H9 (cell line): ENCODE measurements around the gene CD27. TPM values are rescaled to one million over a fixed set of nuclear protein-coding genes. Genes with fewer than 3 reads are reported as not detected.

Experiments used
- DNase-seq: peaks from one replicate; pipeline ENCODE4 v3.0.0-alpha.2; 2017
- H2AFZ ChIP-seq: one replicate; pipeline ENCODE4 v1.6.1; 2013; ENCODE audit warnings: mild to moderate bottlenecking, low read length, control low read depth, moderate library complexity
- H2AK5ac ChIP-seq: 2 replicates; pipeline ENCODE4 v1.6.1; 2013; ENCODE audit warnings: low read length, control low read depth, mixed read lengths; ENCODE audit not compliant: insufficient read length
- H2BK120ac ChIP-seq: one replicate; pipeline ENCODE4 v1.6.1; 2013; ENCODE audit warnings: low read depth, mild to moderate bottlenecking, low read length, control low read depth, inconsistent platforms; ENCODE audit not compliant: poor library complexity, severe bottlenecking
- H2BK12ac ChIP-seq: 2 replicates; pipeline ENCODE4 v1.6.1; 2013; ENCODE audit warnings: low read length, control low read depth, mixed read lengths, low read depth; ENCODE audit not compliant: insufficient read length
- H2BK15ac ChIP-seq: 2 replicates; pipeline ENCODE4 v1.6.1; 2013; ENCODE audit warnings: low read depth, low read length, control low read depth
- H2BK20ac ChIP-seq: one replicate; pipeline ENCODE4 v1.6.1; 2013; ENCODE audit warnings: low read depth, mild to moderate bottlenecking, low read length, control low read depth, inconsistent platforms; ENCODE audit not compliant: poor library complexity, severe bottlenecking
- H2BK5ac ChIP-seq: 2 replicates; pipeline ENCODE4 v1.6.1; 2013; ENCODE audit warnings: low read length, control low read depth, mixed read lengths; ENCODE audit not compliant: insufficient read length
- H3K14ac ChIP-seq: 2 replicates; pipeline ENCODE4 v1.6.1; 2013; ENCODE audit warnings: low read length, control low read depth; ENCODE audit not compliant: insufficient read depth
- H3K18ac ChIP-seq: 2 replicates; pipeline ENCODE4 v1.6.1; 2013; ENCODE audit warnings: low read depth, mild to moderate bottlenecking, mixed read lengths, low read length, control low read depth; ENCODE audit not compliant: insufficient read length
- H3K23ac ChIP-seq: 2 replicates; pipeline ENCODE4 v1.6.1; 2013; ENCODE audit warnings: low read length, control low read depth, mixed read lengths, low read depth; ENCODE audit not compliant: insufficient read length
- H3K23me2 ChIP-seq: 2 replicates; pipeline ENCODE4 v1.6.1; 2013; ENCODE audit warnings: low read depth, mild to moderate bottlenecking, mixed read lengths, low read length, control low read depth; ENCODE audit not compliant: insufficient read length, poor library complexity, severe bottlenecking
- H3K27ac ChIP-seq: 2 replicates; pipeline ENCODE4 v1.5.1; 2013; ENCODE audit warnings: low read length, control low read depth, mixed read lengths, low read depth; ENCODE audit not compliant: insufficient read length
- H3K27me3 ChIP-seq: 2 replicates; pipeline ENCODE4 v1.6.1; 2013; ENCODE audit warnings: low read length, control low read depth, inconsistent platforms; ENCODE audit not compliant: insufficient read depth
- H3K4ac ChIP-seq: 2 replicates; pipeline ENCODE4 v1.6.1; 2013; ENCODE audit warnings: low read depth, mild to moderate bottlenecking, control low read depth, inconsistent platforms, low read length, moderate library complexity
- H3K4me1 ChIP-seq: 2 replicates; pipeline ENCODE4 v1.6.1; 2013; ENCODE audit warnings: low read length, control low read depth, inconsistent platforms; ENCODE audit not compliant: insufficient read depth
- H3K4me2 ChIP-seq: 2 replicates; pipeline ENCODE4 v1.6.1; 2013; ENCODE audit warnings: low read length, control low read depth, mixed read lengths; ENCODE audit not compliant: insufficient read length, insufficient read depth
- H3K56ac ChIP-seq: 2 replicates; pipeline ENCODE4 v1.6.1; 2013; ENCODE audit warnings: low read depth, mild to moderate bottlenecking, mixed read lengths, low read length, control low read depth; ENCODE audit not compliant: insufficient read length
- H3K79me1 ChIP-seq: 2 replicates; pipeline ENCODE4 v1.6.1; 2013; ENCODE audit warnings: low read depth, mild to moderate bottlenecking, moderate library complexity, low read length, control low read depth, inconsistent platforms; ENCODE audit not compliant: insufficient read depth, poor library complexity, severe bottlenecking
- H3K79me2 ChIP-seq: 2 replicates; pipeline ENCODE4 v1.6.1; 2013; ENCODE audit warnings: low read length, control low read depth, inconsistent platforms; ENCODE audit not compliant: insufficient read depth
- H3K9ac ChIP-seq: 2 replicates; pipeline ENCODE4 v1.6.1; 2013; ENCODE audit warnings: low read length, control low read depth, mixed read lengths; ENCODE audit not compliant: insufficient read length; ENCODE audit errors: extremely low read depth
- H3K9me3 ChIP-seq: one replicate; pipeline ENCODE4 v1.6.1; 2013; ENCODE audit warnings: low read depth, low read length, inconsistent platforms; ENCODE audit not compliant: control insufficient read depth
- H3T11ph ChIP-seq: one replicate; pipeline ENCODE4 v1.6.1; 2013; ENCODE audit warnings: mild to moderate bottlenecking, low read length, control low read depth, inconsistent platforms
- H4K20me1 ChIP-seq: one replicate; pipeline ENCODE4 v1.6.1; 2013; ENCODE audit not compliant: control insufficient read depth, insufficient read length, insufficient read depth
- H4K5ac ChIP-seq: 2 replicates; pipeline ENCODE4 v1.6.1; 2013; ENCODE audit warnings: low read depth, mild to moderate bottlenecking, mixed read lengths, low read length, control low read depth; ENCODE audit not compliant: insufficient read length
- H4K8ac ChIP-seq: replicated peaks from 2 replicates; pipeline ENCODE4 v1.6.1; 2013; ENCODE audit warnings: low read length, control low read depth, mixed read lengths, low read depth; ENCODE audit not compliant: insufficient read length
- H4K91ac ChIP-seq: 2 replicates; pipeline ENCODE4 v1.6.1; 2013; ENCODE audit warnings: low read depth, mild to moderate bottlenecking, moderate library complexity, mixed read lengths, low read length, control low read depth; ENCODE audit not compliant: insufficient read length
- H3K27ac Mint-ChIP-seq, 3 experiments: 2 replicates in 2 of 3; 3 replicates in 1 of 3; pipeline ENCODE4 v1.8.0; 2020 to 2021; ENCODE audit warnings: mixed read lengths in 3 of 3, mild to moderate bottlenecking in 1 of 3, moderate library complexity in 1 of 3
- H3K27me3 Mint-ChIP-seq: 2 replicates; pipeline ENCODE4 v1.8.0; 2021; ENCODE audit warnings: low read depth, mild to moderate bottlenecking, moderate library complexity, mixed read lengths
- H3K36me3 Mint-ChIP-seq, 3 experiments: 2 replicates in 2 of 3; 3 replicates in 1 of 3; pipeline ENCODE4 v1.8.0; 2020 to 2021; ENCODE audit warnings: low read depth in 3 of 3, mixed read lengths in 3 of 3; ENCODE audit not compliant: insufficient read depth in 1 of 3
- H3K4me1 Mint-ChIP-seq, 2 experiments: 2 replicates each; pipeline ENCODE4 v1.8.0; 2020; ENCODE audit warnings: mixed read lengths in 2 of 2
- H3K4me3 Mint-ChIP-seq, 2 experiments: 2 replicates in 1 of 2; 3 replicates in 1 of 2; pipeline ENCODE4 v1.8.0; 2020 to 2021; ENCODE audit warnings: mild to moderate bottlenecking in 2 of 2, mixed read lengths in 2 of 2, moderate library complexity in 1 of 2
- H3K9me3 Mint-ChIP-seq, 2 experiments: 2 replicates in 1 of 2; 3 replicates in 1 of 2; pipeline ENCODE4 v1.8.0; 2020; ENCODE audit warnings: mild to moderate bottlenecking in 2 of 2, mixed read lengths in 2 of 2, moderate library complexity in 1 of 2
- CTCF ChIP-seq: fragments of 200-600 bp; sonication (generic); conservative IDR thresholded peaks from 3 replicates; pipeline ENCODE4 v1.8.0; 2021; ENCODE audit warnings: antibody characterized with exemption, mild to moderate bottlenecking
- WGBS: extraction: QIAGEN DNeasy Blood & Tissue Kit; methylation state at CpG from one replicate; pipeline ENCODE4 v1.1.7; 2013; ENCODE audit warnings: missing lambda C conversion rate, low lambda C conversion rate, mixed read lengths; ENCODE audit not compliant: insufficient read length; ENCODE audit errors: extremely low coverage; 5-methylcytosine and 5-hydroxymethylcytosine counted together
- total RNA-seq: library from RNA; stranded (reverse); gene quantifications from 2 replicates; pipeline ENCODE4 v1.2.1, GENCODE V29; 2021

The CD27 gene
- total RNA-seq, 1 experiment from 2014 or later: 0.37 TPM

- DNase-seq: peak; percentile 99
- Histone ChIP-seq H3K27me3 (no peaks in the 10 kb centered on the region), H2BK5ac (no peak within 1 kb of the TSS), H4K8ac (no peak within 1 kb of the TSS), H3K4ac (no peak within 1 kb of the TSS), H4K5ac (no peak within 1 kb of the TSS), H3K56ac (no peak within 1 kb of the TSS), H2AK5ac (no peak within 1 kb of the TSS), H3K18ac (peak within 1 kb of the TSS; percentile 19), H4K91ac (no peak within 1 kb of the TSS), H3K14ac (0 out of 2 replicates have a peak within 1 kb of the TSS, but pooled peaks have one; percentile 7), H4K20me1 (no peaks in the 10 kb centered on the region), H2BK120ac (no peak within 1 kb of the TSS), H3K23ac (no peak within 1 kb of the TSS), H3K27ac (peak within 1 kb of the TSS; percentile 22), H2BK20ac (no peak within 1 kb of the TSS), H3K79me1 (no peaks in the 10 kb centered on the region), H2BK15ac (no peak within 1 kb of the TSS), H3K9ac (peak within 1 kb of the TSS; percentile 73), H3K4me2 (peak within 1 kb of the TSS; percentile 73), H3T11ph (no peak within 1 kb of the TSS), H3K79me2 (no peaks in the 10 kb centered on the region; the same call in 1 of the 2 replicates), H2BK12ac (no peak within 1 kb of the TSS), H2AFZ (no peak within 1 kb of the TSS), H3K4me1 (no peaks in the 10 kb centered on the region), H3K9me3 (no peaks in the 10 kb centered on the region), H3K23me2 (peaks cover 6% of the 10 kb centered on the region)
- Mint-ChIP-seq H3K27me3 (peaks cover 19% of the 10 kb centered on the region), H3K36me3 (peaks cover 9 to 22% (median 15%) of the 10 kb centered on the region in 3 experiments), H3K27ac (peak within 1 kb of the TSS; percentile 92 to 94 (median 94)), H3K9me3 (peaks cover 2 to 6% of the 10 kb centered on the region in 2 experiments), H3K4me1 (peaks cover 18% of the 10 kb centered on the region in 2 experiments), H3K4me3 (peak within 1 kb of the TSS; percentile 83 to 89)
- TF ChIP-seq CTCF: no peak
- WGBS: no CpG with 5 or more reads among the region's 69 CpGs
These were observed 25.8 kb downstream of the CD27 start, which contains the start of gene VAMP1 for GRCh38 chr12:6470375-6471163. Gene VAMP1 (minus strand): TSS chr12:6470677. CDS start chr12:6470531, 146 bp downstream.
